GM23248 (cell line): ENCODE measurements around the gene TNF. TPM values are rescaled to one million over a fixed set of nuclear protein-coding genes. Genes with fewer than 3 reads are reported as not detected.

Experiments
- DNase-seq: peaks from one replicate; pipeline ENCODE4 v3.0.0-alpha.2; 2015
- H2AFZ ChIP-seq: fragments of 200-600 bp; sonication (generic); 2 replicates; pipeline ENCODE4 v1.6.1; 2016; ENCODE audit warnings: antibody characterized with exemption
- H3F3A ChIP-seq: fragments of 200-600 bp; sonication (generic); 2 replicates; pipeline ENCODE4 v1.6.1; 2016; ENCODE audit warnings: mild to moderate bottlenecking, antibody characterized with exemption, mixed run types; ENCODE audit not compliant: insufficient read depth
- H3K27ac ChIP-seq: fragments of 200-600 bp; sonication (generic); 2 replicates; pipeline ENCODE4 v1.5.1; 2016; ENCODE audit warnings: mild to moderate bottlenecking
- H3K27me3 ChIP-seq: fragments of 200-600 bp; sonication (generic); replicated peaks from 2 replicates; pipeline ENCODE4 v1.6.1; 2016; ENCODE audit warnings: mild to moderate bottlenecking; ENCODE audit not compliant: insufficient read depth
- H3K36me3 ChIP-seq: fragments of 200-600 bp; sonication (generic); 2 replicates; pipeline ENCODE4 v1.6.1; 2016; ENCODE audit warnings: low read depth, mild to moderate bottlenecking
- H3K4me1 ChIP-seq: fragments of 200-600 bp; sonication (generic); 2 replicates; pipeline ENCODE4 v1.6.1; 2016; ENCODE audit warnings: mild to moderate bottlenecking; ENCODE audit not compliant: insufficient read depth
- H3K4me2 ChIP-seq: fragments of 200-600 bp; sonication (generic); one replicate; pipeline ENCODE4 v1.6.1; 2016; ENCODE audit warnings: mild to moderate bottlenecking; ENCODE audit not compliant: unreplicated experiment
- H3K4me3 ChIP-seq: fragments of 200-600 bp; sonication (generic); 2 replicates; pipeline ENCODE4 v1.5.1; 2016; ENCODE audit warnings: mild to moderate bottlenecking
- H3K79me2 ChIP-seq: fragments of 200-600 bp; sonication (generic); 2 replicates; pipeline ENCODE4 v1.6.1; 2016; ENCODE audit warnings: mild to moderate bottlenecking; ENCODE audit not compliant: insufficient read depth
- H3K9ac ChIP-seq: fragments of 200-600 bp; sonication (generic); 2 replicates; pipeline ENCODE4 v1.6.1; 2016; ENCODE audit warnings: mild to moderate bottlenecking
- H3K9me2 ChIP-seq: fragments of 200-600 bp; sonication (generic); 2 replicates; pipeline ENCODE4 v1.6.1; 2016; ENCODE audit warnings: mixed run types, mild to moderate bottlenecking, moderate library complexity; ENCODE audit not compliant: insufficient read depth
- H3K9me3 ChIP-seq: fragments of 200-600 bp; sonication (generic); one replicate; pipeline ENCODE4 v1.6.1; 2017; ENCODE audit warnings: low read depth
- H4K20me1 ChIP-seq: fragments of 200-600 bp; sonication (generic); 2 replicates; pipeline ENCODE4 v1.6.0; 2016; ENCODE audit not compliant: insufficient read depth
- EZH2 ChIP-seq: fragments of 200-600 bp; sonication (generic); IDR thresholded peaks from 2 replicates; pipeline ENCODE4 v1.6.1; 2018; ENCODE audit warnings: antibody characterized with exemption, mild to moderate bottlenecking; ENCODE audit not compliant: insufficient read depth, poor library complexity, severe bottlenecking
- EZH2phosphoT487 ChIP-seq: fragments of 200-600 bp; sonication (generic); IDR thresholded peaks from 2 replicates; pipeline ENCODE4 v1.6.1; 2018; ENCODE audit warnings: antibody characterized with exemption, moderate library complexity, mild to moderate bottlenecking, low read depth; ENCODE audit not compliant: insufficient read depth
- WGBS, 2 experiments: methylation state at CpG; one replicate each; pipeline ENCODE4 v1.1.6; 2015 to 2017; ENCODE audit warnings: low lambda C conversion rate in 2 of 2, low coverage in 1 of 2; ENCODE audit errors: missing lambda C conversion rate in 2 of 2; 5-methylcytosine and 5-hydroxymethylcytosine counted together
- in situ Hi-C: fragments of 300-500 bp; cut with MboI; formaldehyde crosslinking; loops from 2 replicates; pipeline ENCODE4 v1.15.0; 2020
- polyA plus RNA-seq: library from polyadenylated mRNA; unstranded; fragments of >200 nt; fragmentation: Nextera tagmentation; extraction: Ambion mirVana; gene quantifications from 2 replicates; pipeline ENCODE4 v1.2.1, GENCODE V29; 2016
- total RNA-seq: library from RNA; depleted of rRNA; stranded (reverse); fragments of >200 nt; shearing (Covaris generic); gene quantifications from 2 replicates; pipeline ENCODE4 v1.2.3, GENCODE V29; 2014

Gene TNF
- total and polyA plus RNA-seq, 2 experiments from 2014 or later: 0.11 TPM; not detected in 1

DNA sequence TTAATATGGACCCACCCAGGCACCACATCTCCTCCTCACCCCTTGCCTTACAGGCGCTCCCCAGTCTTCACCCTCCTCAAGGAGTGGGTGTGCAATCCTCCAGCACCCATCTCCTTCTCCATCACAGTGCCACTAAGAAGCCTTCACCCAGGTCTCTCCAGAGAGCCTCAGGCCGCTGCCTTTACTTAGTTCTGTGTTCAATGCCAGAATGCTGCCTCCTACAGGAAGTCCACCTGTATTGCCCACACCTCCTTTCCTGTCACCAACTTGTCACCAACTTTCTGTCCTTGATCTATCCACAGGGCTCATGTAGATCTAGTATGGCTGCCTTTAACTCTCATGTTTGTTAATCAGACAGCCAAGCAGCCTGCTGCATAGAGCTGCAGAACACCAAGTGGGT lies 10.1 kb downstream of the TNF start:
- DNase-seq: peak; percentile 30
- H3F3A ChIP-seq: no peaks in the 10 kb centered on the region
- H3K9me3 ChIP-seq: no peaks in the 10 kb centered on the region
- no peaks in the 10 kb centered on the region for H3K9me2 ChIP-seq
- H3K79me2 ChIP-seq: no peaks in the 10 kb centered on the region
- no peak overlapping the region for H3K4me2 ChIP-seq
- H3K27me3 ChIP-seq: no peaks in the 10 kb centered on the region
- no peak overlapping the region for H2AFZ ChIP-seq
- peaks cover 8% of the 10 kb centered on the region; the same call in 1 of the 2 replicates for H3K4me1 ChIP-seq
- H3K27ac ChIP-seq: no peak overlapping the region
- in situ Hi-C loops: no loop called here
- TF ChIP-seq EZH2phosphoT487: no peak
- no peak for TF ChIP-seq EZH2
- no peaks in the 10 kb centered on the region for H4K20me1 ChIP-seq
- no peak overlapping the region for H3K9ac ChIP-seq
- 56 to 58% methylated on average over 2 of the region's 2 CpGs for WGBS, 2 experiments
- H3K36me3 ChIP-seq: no peaks in the 10 kb centered on the region
- no peak overlapping the region for H3K4me3 ChIP-seq

DNA sequence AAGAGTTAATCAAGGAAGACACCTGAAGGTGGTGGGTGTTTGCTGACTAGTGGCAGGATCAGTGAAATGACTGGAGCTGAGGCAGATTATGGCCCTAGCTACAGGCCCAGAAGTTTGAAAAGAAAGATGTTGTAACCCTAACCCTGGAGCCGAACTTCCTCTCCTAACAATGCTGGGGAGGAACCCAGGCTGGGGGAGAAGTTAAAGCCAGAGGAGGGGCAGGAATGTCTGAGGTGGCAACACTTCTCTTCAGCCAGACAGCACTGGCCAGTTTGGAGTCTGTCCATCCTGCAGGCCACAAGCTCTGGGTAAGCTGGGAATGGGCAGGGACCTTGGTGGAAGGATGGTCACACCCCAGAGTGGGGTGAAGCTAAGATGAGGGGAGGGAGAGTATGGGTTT lies 10.6 kb downstream of the TNF start, which contains the start of gene LST1:
TSS of gene LST1 (plus strand) at position 270 of the 400 bp plus-strand sequence. CDS start 1,023 bp downstream, outside the sequence.
- Histone ChIP-seq H3K9me3 (no peaks in the 10 kb centered on the region), H3K36me3 (no peaks in the 10 kb centered on the region), H3K27me3 (no peaks in the 10 kb centered on the region), H3K4me1 (peaks cover 8% of the 10 kb centered on the region; the same call in 1 of the 2 replicates), H3K4me3 (no peak within 1 kb of the TSS), H3K27ac (no peak within 1 kb of the TSS), H4K20me1 (no peaks in the 10 kb centered on the region), H3K9me2 (no peaks in the 10 kb centered on the region), H2AFZ (no peak within 1 kb of the TSS), H3K4me2 (no peak within 1 kb of the TSS), H3K79me2 (no peaks in the 10 kb centered on the region), H3K9ac (no peak within 1 kb of the TSS), H3F3A (no peaks in the 10 kb centered on the region)
- no peak for DNase-seq
- TF ChIP-seq EZH2: no peak
- no peak for TF ChIP-seq EZH2phosphoT487
- in situ Hi-C loops: no loop called here
- WGBS, 2 experiments: 26 to 56% methylated on average over 1 of the region's 1 CpG

GRCh38 chr6:31586599-31587281 lies 11.4 kb downstream of the TNF start:
- TF ChIP-seq EZH2phosphoT487 (no peak), EZH2 (no peak)
- no peak for DNase-seq
- Histone ChIP-seq H3K36me3 (no peaks in the 10 kb centered on the region), H3K9me3 (no peaks in the 10 kb centered on the region), H4K20me1 (no peaks in the 10 kb centered on the region), H3K4me1 (peaks cover 5% of the 10 kb centered on the region; the same call in 1 of the 2 replicates), H2AFZ (no peak overlapping the region), H3K9ac (no peak overlapping the region), H3K9me2 (no peaks in the 10 kb centered on the region), H3K27ac (no peak overlapping the region), H3K4me3 (no peak overlapping the region), H3F3A (no peaks in the 10 kb centered on the region), H3K4me2 (no peak overlapping the region), H3K27me3 (no peaks in the 10 kb centered on the region), H3K79me2 (no peaks in the 10 kb centered on the region)
- in situ Hi-C loops: no loop called here
- 56 to 63% methylated on average over 9 of the region's 9 CpGs for WGBS, 2 experiments

GRCh38 chr6:31587791-31588777 lies 12.7 kb downstream of the TNF start:
- no peak overlapping the region for H3K4me2 ChIP-seq
- 67 to 69% methylated on average over 10 to 12 of the region's 12 CpGs for WGBS, 2 experiments
- no peaks in the 10 kb centered on the region for H3K9me3 ChIP-seq
- DNase-seq: no peak
- no peak overlapping the region for H3K9ac ChIP-seq
- no peaks in the 10 kb centered on the region for H3K27me3 ChIP-seq
- in situ Hi-C loops: no loop called here
- no peaks in the 10 kb centered on the region for H3K79me2 ChIP-seq
- TF ChIP-seq EZH2 (no peak), EZH2phosphoT487 (no peak)
- H4K20me1 ChIP-seq: no peaks in the 10 kb centered on the region
- no peaks in the 10 kb centered on the region for H3F3A ChIP-seq
- no peak overlapping the region for H3K27ac ChIP-seq
- H3K4me3 ChIP-seq: no peak overlapping the region
- H2AFZ ChIP-seq: no peak overlapping the region
- 0 out of 2 replicates have a peak, but pooled peaks cover 4% of the 10 kb centered on the region for H3K4me1 ChIP-seq
- H3K36me3 ChIP-seq: no peaks in the 10 kb centered on the region
- no peaks in the 10 kb centered on the region for H3K9me2 ChIP-seq
